NCI-H128 (cell line): ENCODE results near the gene OSBP2.

Experiments used
- DNase-seq: peaks from one replicate; lab custom pipeline; 2025; ENCODE audit not compliant: unreplicated experiment; lab: John Stamatoyannopoulos, UW

Gene OSBP2

GRCh38 chr22:30866811-30867271, 172.2 kb downstream of the OSBP2 start:
- no peak for DNase-seq

DNA sequence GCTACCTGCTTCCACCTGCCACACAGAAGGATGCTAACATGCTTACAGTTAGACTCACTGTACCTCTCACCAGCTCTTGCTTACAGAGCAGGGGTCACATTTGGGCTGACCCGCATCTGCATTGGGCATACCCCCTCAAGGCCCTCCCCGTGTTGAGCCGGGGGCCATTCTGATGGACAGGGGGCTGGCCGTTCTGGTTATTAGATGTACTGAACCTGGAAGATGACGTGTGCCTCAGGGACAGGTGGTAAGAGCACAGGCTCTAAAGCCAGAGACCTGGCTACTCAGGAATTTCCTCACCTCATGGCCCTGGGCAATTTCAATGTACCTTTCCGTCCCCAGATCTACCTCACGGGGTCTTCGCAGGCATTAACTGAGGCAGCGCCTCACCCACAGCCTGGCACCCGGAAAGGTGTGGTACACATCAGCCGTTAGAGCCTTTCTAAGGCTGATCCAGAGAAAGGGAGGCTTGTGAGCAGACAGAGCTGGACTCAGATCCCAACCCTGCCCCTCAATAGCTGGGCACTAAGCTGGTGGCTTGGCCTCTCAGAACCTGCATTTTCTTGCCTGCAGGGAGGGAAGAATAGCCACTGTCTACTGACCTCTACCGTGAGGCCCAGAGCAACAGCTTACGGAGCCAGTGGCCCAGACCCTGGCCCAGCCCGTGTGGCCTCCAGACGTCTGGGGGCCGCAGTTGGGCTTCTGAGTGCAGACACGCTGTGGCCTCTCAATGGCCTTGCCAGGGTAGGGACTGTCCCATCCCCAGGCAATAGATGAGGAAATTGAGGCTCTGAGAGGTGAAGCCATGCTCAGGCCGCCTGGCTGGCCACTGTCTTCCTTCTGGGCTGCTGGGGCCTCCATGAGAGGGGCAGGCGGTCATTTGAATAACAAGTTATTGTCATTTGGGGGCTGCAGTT, 173.3 kb downstream of the OSBP2 start:
- no peak for DNase-seq

DNA sequence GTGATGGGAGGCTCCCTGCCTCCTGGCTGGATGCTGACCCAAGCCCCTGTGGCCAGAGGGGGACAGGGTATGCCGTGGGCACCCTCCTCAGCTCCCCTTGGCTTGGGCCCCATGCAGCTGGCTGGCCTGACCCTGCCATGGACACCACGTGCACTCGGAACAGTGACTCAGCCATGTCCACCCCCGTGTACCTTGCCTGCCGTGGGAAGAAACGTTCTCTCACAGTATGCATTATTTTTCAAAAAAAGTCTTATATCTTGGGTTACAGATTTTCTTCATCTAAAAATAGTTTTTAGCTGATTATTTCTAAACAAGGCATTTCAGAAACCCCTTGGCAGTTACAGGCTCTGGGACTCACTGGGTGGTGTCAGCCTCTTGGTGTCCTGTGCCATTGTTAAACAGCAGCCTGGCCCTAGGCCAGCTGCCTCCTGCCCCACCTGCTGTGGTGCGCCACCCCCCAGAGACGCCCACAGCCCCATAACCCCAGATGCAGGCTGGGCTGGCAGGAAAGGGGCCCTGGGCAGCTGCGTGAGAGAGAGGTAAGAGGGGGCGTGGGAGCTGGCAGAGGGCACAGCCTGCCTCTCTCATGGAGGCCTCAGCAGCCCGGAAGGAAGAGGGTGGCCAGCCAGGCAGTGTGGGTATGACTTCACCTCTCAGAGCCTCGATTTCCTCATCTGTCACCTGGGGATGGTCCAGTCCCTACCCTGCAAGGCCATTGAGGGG, 174.2 kb downstream of the OSBP2 start:
- DNase-seq: no peak

DNA sequence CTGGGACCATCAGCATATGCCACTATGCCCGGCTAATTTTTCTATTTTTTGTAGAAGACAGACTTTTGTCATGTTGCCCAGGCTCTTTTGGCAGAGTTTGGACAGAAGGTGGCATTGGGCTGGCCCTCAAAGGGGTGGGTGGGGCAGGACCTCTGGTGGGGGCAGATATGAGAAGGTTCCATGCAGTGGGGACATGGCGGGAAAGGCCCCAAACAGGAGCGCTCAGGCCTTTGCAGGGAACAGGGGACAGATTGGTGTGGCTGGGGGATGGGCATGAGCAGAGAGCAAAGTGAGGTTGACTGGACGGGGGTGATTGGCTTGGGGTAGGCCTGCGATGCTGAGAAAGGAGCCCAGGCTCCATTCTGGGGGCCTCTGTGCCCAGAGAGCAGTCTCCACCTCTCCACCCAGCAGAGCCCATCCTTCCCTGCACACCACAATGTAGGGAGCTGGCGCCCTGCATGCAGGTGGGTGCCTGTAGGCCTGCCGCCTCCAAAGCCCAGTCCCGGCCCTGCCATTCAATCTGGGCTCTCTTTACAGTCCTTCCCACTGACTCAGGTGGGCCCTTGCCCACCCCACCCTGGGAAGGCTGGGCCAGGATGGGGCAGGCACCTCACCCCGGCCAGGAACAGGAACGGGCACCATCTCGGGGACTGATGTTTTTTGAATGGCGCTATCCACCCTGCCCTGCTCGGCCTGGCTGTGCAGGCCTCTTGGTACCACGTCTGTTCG, 175.2 kb downstream of the OSBP2 start:
- no peak for DNase-seq

GRCh38 chr22:30870451-30871345, 176.0 kb downstream of the OSBP2 start:
- no peak for DNase-seq

- DNase-seq: no peak
Observed at GRCh38 chr22:30871391-30872284, 177.0 kb downstream of the OSBP2 start.

DNA sequence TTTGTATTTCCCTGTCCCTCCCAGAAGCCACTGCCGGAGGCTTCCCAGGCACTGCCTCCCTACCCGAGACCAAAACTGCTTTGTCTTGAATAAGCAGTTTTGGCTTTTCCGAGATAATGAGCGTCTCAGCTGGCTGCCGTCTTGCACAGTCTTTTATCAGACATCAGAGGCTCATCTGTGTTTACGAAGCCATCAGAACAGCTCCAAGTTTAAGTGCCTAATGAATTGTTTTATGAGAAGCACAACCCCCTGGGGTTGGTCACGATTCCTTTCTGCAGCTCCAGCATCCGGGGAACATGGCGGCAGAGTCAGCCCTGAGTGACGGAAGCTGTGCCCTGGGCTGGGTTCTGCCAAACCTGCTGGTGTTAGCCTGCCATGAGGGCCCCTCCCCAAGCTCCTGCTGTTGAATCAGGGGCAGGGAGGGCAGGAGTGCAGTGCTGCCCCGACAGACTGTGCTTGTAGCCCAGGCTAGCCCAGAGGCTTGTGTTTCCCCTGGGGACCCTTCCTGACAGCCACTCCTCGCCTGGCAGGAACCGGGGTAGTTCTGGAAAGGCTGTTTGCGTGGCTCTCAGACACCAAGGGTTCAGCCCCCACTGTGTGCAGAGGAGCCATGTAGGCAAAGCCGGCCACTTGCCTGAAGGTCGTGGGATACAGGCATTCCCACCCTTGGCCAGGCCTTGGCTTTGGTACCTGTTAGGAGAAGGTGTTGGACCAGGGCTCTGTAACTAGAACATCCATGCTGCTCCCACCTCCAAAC, 177.8 kb downstream of the OSBP2 start:
- DNase-seq: no peak

GRCh38 chr22:30873086-30873650, 178.5 kb downstream of the OSBP2 start:
- no peak for DNase-seq

DNA sequence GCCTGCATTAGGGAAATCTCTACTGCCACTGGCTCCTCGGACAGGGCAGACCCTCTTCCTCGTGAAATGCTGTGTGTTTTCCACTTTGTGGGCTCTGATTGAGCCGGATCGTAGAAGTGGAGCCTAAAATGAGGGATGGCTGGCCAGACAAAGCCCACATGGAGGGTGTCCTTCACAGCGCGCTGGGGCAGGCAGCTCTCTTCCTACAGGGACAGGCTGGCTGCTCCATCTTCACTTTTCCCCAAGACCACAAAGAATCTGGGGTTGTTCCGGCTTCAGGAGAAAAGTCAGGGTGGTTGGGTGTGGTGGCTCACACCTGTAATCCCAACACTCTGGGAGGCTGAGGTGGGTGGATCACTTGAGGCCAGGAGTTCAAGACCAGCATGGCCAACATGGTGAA, 179.0 kb downstream of the OSBP2 start:
- no peak for DNase-seq

- no peak for DNase-seq
Observed at GRCh38 chr22:30874431-30875370, 180.0 kb downstream of the OSBP2 start.

GRCh38 chr22:30875481-30876215, 181.0 kb downstream of the OSBP2 start:
- no peak for DNase-seq

DNA sequence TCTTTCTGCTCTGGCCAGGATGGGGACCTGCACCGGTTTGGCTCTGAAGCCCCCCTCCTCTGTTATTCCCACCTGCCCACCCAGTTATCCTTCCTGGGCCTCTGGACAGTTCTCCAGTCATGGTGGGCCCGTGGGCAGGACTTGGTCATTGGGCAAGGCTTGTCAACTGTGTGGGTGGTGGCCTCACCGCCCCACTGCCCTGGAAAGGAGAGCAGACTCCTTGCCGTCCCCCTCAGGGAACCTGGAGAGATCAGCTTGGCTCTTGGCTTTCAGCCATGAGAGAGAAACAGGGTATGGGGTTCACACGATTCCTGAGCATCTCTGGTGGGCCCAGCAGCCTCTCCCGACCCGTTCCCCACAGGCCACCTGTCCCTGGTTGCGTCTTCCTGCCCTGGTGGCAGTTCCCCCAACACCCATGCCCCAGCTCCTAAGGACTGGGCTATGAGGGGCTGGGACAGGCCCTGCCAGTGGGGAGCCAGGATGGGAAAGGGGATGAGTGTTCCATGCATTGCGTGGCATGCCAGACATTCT, 181.6 kb downstream of the OSBP2 start:
- no peak for DNase-seq

GRCh38 chr22:30876915-30877553, 182.4 kb downstream of the OSBP2 start:
- no peak for DNase-seq

GRCh38 chr22:30877662-30878515, 183.2 kb downstream of the OSBP2 start:
- no peak for DNase-seq
